K562 (cell line): ENCODE measurements around the gene PICK1. TPM values are rescaled to one million over a fixed set of nuclear protein-coding genes. Genes with fewer than 3 reads are reported as not detected.

Experiments
- ATAC-seq: fragments of 200-7000 bp; cut with Tn5 transposase; 3 replicates; pipeline ENCODE4 v1.9.1; 2020; ENCODE audit warnings: moderate library complexity
- BruUV-seq: library from RNA; stranded (reverse); fragments of 400-500 nt; replicated peaks from 2 replicates; lab custom pipeline; 2021; lab: Mats Ljungman, UMichigan
- CTCF ChIA-PET: fragments of 300-600 bp; formaldehyde crosslinking; extraction: SDS; loops from one replicate; lab custom pipeline; 2021; ENCODE audit warnings: low intra/inter-chr PET ratio; lab: Yijun Ruan, JAX
- POLR2A ChIA-PET: fragments of 300-600, 350-650 bp; sonication (Branson Sonifier 250); formaldehyde crosslinking; extraction: SDS; loops from one replicate; lab custom pipeline; 2021; ENCODE audit warnings: antibody characterized with exemption, inconsistent platforms; lab: Yijun Ruan, JAX
- DNase-seq, 4 experiments: peaks; one replicate each; pipeline versions ENCODE4 v3.0.0 to v3.0.0-alpha.2; 2011 to 2018; ENCODE audit warnings: low spot score in 3 of 4, mixed read lengths in 3 of 4; ENCODE audit errors: extremely low read depth in 1 of 4
- FAIRE-seq: peaks from 2 replicates; lab custom pipeline; 2011; peaks lifted over from hg19 to GRCh38; lab: Jason Lieb, UNC
- H2AFZ ChIP-seq: 2 replicates; pipeline ENCODE4 v1.6.0; 2011; ENCODE audit warnings: low read depth, low read length, control low read depth, inconsistent platforms
- H3K27ac ChIP-seq: fragments of 200-600 bp; 3 replicates; pipeline ENCODE4 v1.8.0; 2011; ENCODE audit warnings: low read depth, mild to moderate bottlenecking, control low read depth, inconsistent platforms, low read length, moderate library complexity, mixed read lengths; ENCODE audit errors: extremely low read depth
- H3K27me3 ChIP-seq, 2 experiments: fragments of 300-600 bp in 1 of 2; 2 replicates in 1 of 2; 3 replicates in 1 of 2; pipeline versions ENCODE4 v1.6.0 to v1.8.0; 2011; ENCODE audit warnings: inconsistent platforms in 2 of 2, low read length in 2 of 2, mild to moderate bottlenecking in 1 of 2, mixed read lengths in 1 of 2, moderate library complexity in 1 of 2; ENCODE audit not compliant: control insufficient read depth in 2 of 2, insufficient read depth in 2 of 2
- H3K36me3 ChIP-seq: fragments of 300-600 bp; 3 replicates; pipeline ENCODE4 v1.8.0; 2011; ENCODE audit warnings: mild to moderate bottlenecking, low read length, inconsistent platforms; ENCODE audit not compliant: control insufficient read depth, insufficient read depth
- H3K4me1 ChIP-seq, 2 experiments: fragments of 200-600 bp in 1 of 2; replicated peaks in 1 of 2; 2 replicates in 1 of 2; 3 replicates in 1 of 2; pipeline versions ENCODE4 v1.5.1 to v1.8.0; 2011; ENCODE audit warnings: inconsistent platforms in 2 of 2, low read length in 2 of 2, mild to moderate bottlenecking in 1 of 2, mixed read lengths in 1 of 2, moderate library complexity in 1 of 2; ENCODE audit not compliant: control insufficient read depth in 2 of 2, insufficient read depth in 2 of 2
- H3K4me2 ChIP-seq: 2 replicates; pipeline ENCODE4 v1.6.1; 2011; ENCODE audit warnings: low read length, control low read depth, inconsistent platforms, mixed read lengths; ENCODE audit not compliant: insufficient read depth
- H3K4me3 ChIP-seq: fragments of 200-600 bp; sonication (generic), shearing (Covaris generic); 2 replicates; pipeline ENCODE4 v1.5.1; 2016; ENCODE audit warnings: control low read depth, inconsistent platforms
- H3K79me2 ChIP-seq: fragments of 200-600 bp; 3 replicates; pipeline ENCODE4 v1.8.0; 2011; ENCODE audit warnings: low read length, inconsistent platforms; ENCODE audit not compliant: control insufficient read depth, insufficient read depth
- H3K9ac ChIP-seq, 2 experiments: 2 replicates each; pipeline versions ENCODE4 v1.6.0 to v1.6.1; 2011; ENCODE audit warnings: low read depth in 2 of 2, low read length in 2 of 2, control low read depth in 1 of 2, inconsistent platforms in 1 of 2, mild to moderate bottlenecking in 1 of 2, mixed read lengths in 1 of 2; ENCODE audit not compliant: insufficient read depth in 1 of 2
- H3K9me1 ChIP-seq: one replicate; pipeline ENCODE4 v1.6.0; 2011; ENCODE audit warnings: inconsistent platforms, mild to moderate bottlenecking, low read length, moderate library complexity; ENCODE audit not compliant: control insufficient read depth, insufficient read depth
- H3K9me3 ChIP-seq: replicated peaks from 2 replicates; pipeline ENCODE4 v1.5.1; 2011; ENCODE audit warnings: low read depth, low read length, inconsistent platforms; ENCODE audit not compliant: control insufficient read depth, insufficient read depth
- H4K20me1 ChIP-seq: replicated peaks from 2 replicates; pipeline ENCODE4 v1.6.1; 2011; ENCODE audit warnings: low read length, inconsistent platforms, mixed read lengths; ENCODE audit not compliant: control insufficient read depth, insufficient read depth
- ARID4B ChIP-seq: sonication (generic); formaldehyde crosslinking; IDR thresholded peaks from 2 replicates; pipeline ENCODE4 v1.8.0; 2022; ENCODE audit warnings: mild to moderate bottlenecking, missing genetic modification reagents
- ATF4 ChIP-seq: fragments of 450-650 bp; formaldehyde crosslinking; IDR thresholded peaks from 2 replicates; pipeline ENCODE4 v1.4.0; 2022; ENCODE audit warnings: mild to moderate bottlenecking, moderate library complexity
- CREB3L1 ChIP-seq: fragments of 450-650 bp; IDR thresholded peaks from 2 replicates; pipeline ENCODE4 v1.6.1; 2014; ENCODE audit warnings: low read depth, mild to moderate bottlenecking, moderate library complexity, borderline replicate concordance
- HDGF ChIP-seq: fragments of 450-650 bp; IDR thresholded peaks from 2 replicates; pipeline ENCODE4 v1.6.1; 2016
- HNRNPLL ChIP-seq: fragments of 200-400 bp; formaldehyde crosslinking; IDR thresholded peaks from 2 replicates; pipeline ENCODE4 v1.6.1; 2017; ENCODE audit warnings: low read length, low read depth, mild to moderate bottlenecking; ENCODE audit not compliant: poor library complexity, severe bottlenecking
- KLF1 ChIP-seq: fragments of 450-650 bp; IDR thresholded peaks from 2 replicates; pipeline ENCODE4 v1.6.1; 2016; ENCODE audit warnings: missing genetic modification characterization, missing compliant biosample characterization
- MEF2D ChIP-seq: conservative IDR thresholded peaks from 2 replicates; pipeline ENCODE4 v1.6.1; 2016; ENCODE audit warnings: low read depth, missing genetic modification characterization, missing compliant biosample characterization
- MYC ChIP-seq, 2 experiments: fragments of 250-450 bp in 1 of 2; sonication (Bioruptor Pico) in 1 of 2; IDR thresholded peaks; 2 replicates each; pipeline versions ENCODE4 v1.5.1 to v1.6.1; 2012 to 2021; ENCODE audit warnings: low read depth in 2 of 2, borderline replicate concordance in 1 of 2, improper control_type of control experiment in 1 of 2, low read length in 1 of 2, mild to moderate bottlenecking in 1 of 2, moderate library complexity in 1 of 2
- TAF15 ChIP-seq: fragments of 200-400 bp; formaldehyde crosslinking; IDR thresholded peaks from 2 replicates; pipeline ENCODE4 v1.6.1; 2017; ENCODE audit warnings: mild to moderate bottlenecking, low read depth, low read length, moderate library complexity
- TCF15 ChIP-seq: fragments of 250-450 bp; sonication (Bioruptor Pico); IDR thresholded peaks from 2 replicates; pipeline ENCODE4 v1.8.0; 2022; ENCODE audit warnings: moderate library complexity, mild to moderate bottlenecking, inconsistent platforms
- TCFL5 ChIP-seq: fragments of 250-450 bp; sonication (Bioruptor Pico); conservative IDR thresholded peaks from 2 replicates; pipeline ENCODE4 v1.6.1; 2021; ENCODE audit warnings: mild to moderate bottlenecking, moderate library complexity, matching md5 sums
- ZNF311 ChIP-seq: fragments of 250-450 bp; sonication (Bioruptor Pico); IDR thresholded peaks from 2 replicates; pipeline ENCODE4 v1.4.0; 2020; ENCODE audit warnings: mild to moderate bottlenecking, moderate library complexity
- WGBS: fragments of 100-300 bp; shearing (Covaris generic); methylation state at CpG from one replicate; pipeline ENCODE4 v1.1.6; 2016; ENCODE audit warnings: low coverage, mixed read lengths; ENCODE audit not compliant: insufficient coverage; ENCODE audit errors: missing lambda C conversion rate; 5-methylcytosine and 5-hydroxymethylcytosine counted together
- in situ Hi-C: fragments of 300-500 bp; cut with MboI; formaldehyde crosslinking; loops from 4 replicates; pipeline ENCODE4 v1.15.0; 2018; ENCODE audit warnings: inconsistent platforms, mixed read lengths
- intact Hi-C: fragments of 100-400 bp; cut with micrococcal nuclease; formaldehyde crosslinking; loops from 2 replicates; pipeline ENCODE4 v1.14.2; 2022
- polyA plus RNA-seq, 8 experiments: library from polyadenylated mRNA; depleted of rRNA in 4 of 8; stranded (reverse) in 5 of 8; unstranded in 3 of 8; fragments of >200 nt; fragmentation: Nextera tagmentation in 2 of 8; fragmentation: Illumina TruSeq in 1 of 8; extraction: Ambion mirVana in 2 of 8; extraction: Trizol in 1 of 8; gene quantifications; 2 replicates each; pipeline versions ENCODE4 v1.2.1 to v1.2.3, GENCODE V29; 2011 to 2014; ENCODE audit warnings: inconsistent platforms in 1 of 8, missing spikeins in 1 of 8
- total RNA-seq, 7 experiments: library from RNA; depleted of rRNA in 6 of 7; stranded (reverse); fragments of >200 nt in 6 of 7; fragmentation: Illumina TruSeq in 2 of 7; extraction: Trizol in 2 of 7; gene quantifications; 2 replicates each; pipeline versions ENCODE4 v1.2.1 to v1.2.3, GENCODE V29; 2011 to 2021; ENCODE audit warnings: low replicate concordance in 1 of 7

PICK1 gene
- total and polyA plus RNA-seq, 9 of the 15 experiments (the other 6 are each of a cell fraction or from before 2014, with no cell fraction given), result 0.06 to 11.0 (median 7.9) TPM; not detected in 1

GRCh38 chr22:38085501-38085900 lies 28.3 kb downstream of the PICK1 start:
- no peak overlapping the region for H3K27ac ChIP-seq
- no peaks in the 10 kb centered on the region for H4K20me1 ChIP-seq
- intact Hi-C loops (no loop called here), in situ Hi-C loops (no loop called here)
- FAIRE-seq (no peak), DNase-seq (no peak), ATAC-seq (no peak)
- no peak overlapping the region for H3K4me2 ChIP-seq
- CTCF ChIA-PET, result no interaction called here
- H3K79me2 ChIP-seq, result no peaks in the 10 kb centered on the region
- no peak overlapping the region for H3K4me3 ChIP-seq
- H3K9me3 ChIP-seq, result no peaks in the 10 kb centered on the region
- peaks cover 2 to 42% of the 10 kb centered on the region in 2 experiments; a peak in 2 of 5 replicates for H3K27me3 ChIP-seq
- H3K9ac ChIP-seq, result no peak overlapping the region; a peak in 1 of 4 replicates
- 0% methylated on average over 1 of the region's 5 CpGs for WGBS
- H2AFZ ChIP-seq, result no peak overlapping the region
- no TSS peak for BruUV-seq
- no peaks in the 10 kb centered on the region for H3K9me1 ChIP-seq
- peaks cover 0 to 53% of the 10 kb centered on the region in 2 experiments; a peak in 2 of 5 replicates for H3K4me1 ChIP-seq
- POLR2A ChIA-PET, result interaction anchor here (0.6 kb wide), 1 partner anchor 17 kb away, joined by 3 read pairs; no protein-coding TSS in a partner anchor
- H3K36me3 ChIP-seq, result no peaks in the 10 kb centered on the region
- no peak for TF ChIP-seq TCFL5 (CRISPR knock-in tag)
- TF ChIP-seq CREB3L1, result no peak
- TF ChIP-seq TCF15 (CRISPR knock-in tag), result no peak
- TF ChIP-seq ATF4 (CRISPR knock-in tag), result no peak
- TF ChIP-seq TAF15, result no peak
- no peak for TF ChIP-seq MYC (IDR thresholded peaks at IDR 0.05; ENCODE audit: low read depth, low read length)
- no peak for TF ChIP-seq MYC (CRISPR knock-in tag; IDR thresholded peaks at IDR 0.05; ENCODE audit: borderline replicate concordance, low read depth)
- no peak for TF ChIP-seq ARID4B (CRISPR knock-in tag)
- no peak for TF ChIP-seq ZNF311
- TF ChIP-seq KLF1 (tag), result no peak
- no peak for TF ChIP-seq HDGF
- TF ChIP-seq HNRNPLL, result no peak
- TF ChIP-seq MEF2D (tag), result no peak
